GM18526 (cell line): Measurements from ENCODE around the gene HLA-F.

Experiments used
- POLR2A ChIP-seq: IDR thresholded peaks from 3 replicates; pipeline ENCODE4 v1.6.1; 2011; ENCODE audit not compliant: insufficient read length; ENCODE audit errors: extremely low read depth

Gene HLA-F

DNA sequence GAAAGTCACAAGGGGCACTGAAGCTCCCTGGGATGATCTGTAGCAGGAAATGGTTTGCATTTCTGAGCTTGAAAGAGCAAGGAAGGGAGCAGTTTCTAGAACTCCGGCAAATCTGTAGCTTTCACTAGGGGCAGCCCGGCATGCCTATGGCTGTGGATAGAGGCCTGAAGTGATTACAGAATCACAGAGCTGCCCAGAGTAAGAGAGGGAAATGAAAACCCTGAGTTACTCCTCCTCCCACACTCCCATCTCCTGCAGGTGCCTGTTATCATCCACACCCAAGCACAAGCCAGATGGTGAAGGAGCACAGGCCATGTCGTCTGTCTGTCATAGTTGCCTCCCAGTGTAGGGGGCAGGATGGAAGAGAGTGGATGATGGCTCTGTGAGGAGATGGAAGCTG lies 37.1 kb downstream of the HLA-F start:
- TF ChIP-seq POLR2A = no peak

DNA sequence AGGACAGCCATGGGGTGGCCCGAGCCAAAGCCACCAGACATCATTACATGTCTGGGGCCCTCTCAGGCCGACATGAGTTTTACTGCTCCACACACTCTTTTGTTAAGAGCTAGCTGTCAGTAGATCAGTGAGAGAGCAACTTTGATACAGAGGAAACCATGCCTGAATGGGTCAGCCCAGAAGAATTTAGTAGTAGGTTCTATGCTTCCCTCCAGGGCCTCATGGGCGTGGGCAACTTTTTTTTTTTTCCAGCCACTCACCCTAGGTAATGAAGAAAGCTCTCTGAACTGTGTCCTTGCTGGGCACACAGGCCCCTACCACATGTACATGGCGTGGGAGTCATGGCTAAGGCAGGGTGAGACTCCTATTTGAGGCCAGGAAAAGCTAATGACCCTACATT lies 38.8 kb downstream of the HLA-F start:
- TF ChIP-seq POLR2A = no peak

DNA sequence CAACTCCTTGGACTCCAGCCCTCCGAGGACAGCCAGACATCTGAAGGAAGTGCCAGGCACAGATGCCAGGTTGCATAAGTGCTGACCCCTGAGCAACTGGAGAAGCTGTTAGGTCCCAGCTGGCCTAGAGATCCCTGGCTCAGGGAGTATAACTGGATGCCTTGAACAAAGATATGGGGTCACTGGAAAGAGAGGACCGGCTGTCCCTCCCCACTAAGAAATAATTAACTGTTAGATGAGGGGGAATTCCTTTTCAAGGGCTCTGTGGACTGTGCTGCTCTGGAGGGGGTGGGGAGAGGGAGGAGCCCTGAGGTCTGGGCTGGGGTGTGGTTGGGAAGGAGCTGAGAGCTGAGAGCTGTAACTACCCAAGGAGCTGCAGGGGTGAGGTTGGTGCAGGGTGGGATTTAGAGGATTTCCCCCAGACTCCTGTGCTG lies 39.6 kb downstream of the HLA-F start:
- no peak for TF ChIP-seq POLR2A

DNA sequence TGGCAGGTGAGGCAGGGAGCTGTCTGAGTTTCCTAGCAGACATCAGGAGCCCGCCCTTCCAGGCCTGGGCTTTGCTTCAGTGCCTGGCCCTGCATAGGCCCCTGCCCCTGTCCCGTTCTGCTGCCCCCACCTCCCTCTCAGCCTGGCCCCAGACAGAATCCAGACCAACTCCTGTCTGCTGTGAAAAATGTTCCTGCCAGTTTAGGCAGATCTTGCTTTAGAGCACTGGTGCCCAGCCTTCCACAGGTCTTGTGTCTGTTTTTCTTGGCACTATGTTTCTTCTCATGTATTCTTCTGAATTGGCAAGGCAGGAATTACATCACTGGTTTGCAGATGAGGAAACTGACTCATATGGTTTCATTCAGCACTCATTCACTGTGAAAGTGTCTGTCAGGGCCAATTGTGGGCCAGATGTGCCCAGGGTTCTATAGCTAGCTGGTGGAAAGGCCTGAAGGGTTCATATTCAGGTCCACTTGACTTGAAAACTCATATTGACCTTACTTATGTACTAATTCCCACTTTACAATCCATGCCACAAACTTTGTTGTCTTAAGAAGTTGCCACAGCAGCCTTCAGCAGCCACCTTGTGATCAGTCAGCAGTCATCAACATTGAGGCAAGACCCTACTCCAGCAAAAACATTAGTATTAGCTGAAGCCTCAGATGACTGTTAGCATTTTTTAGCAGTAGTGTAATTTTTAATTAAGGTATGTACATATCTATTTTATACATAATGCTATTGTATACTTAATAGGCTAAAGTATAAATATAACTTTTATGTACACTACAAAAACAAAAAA lies 40.5 kb downstream of the HLA-F start:
- TF ChIP-seq POLR2A = no peak

DNA sequence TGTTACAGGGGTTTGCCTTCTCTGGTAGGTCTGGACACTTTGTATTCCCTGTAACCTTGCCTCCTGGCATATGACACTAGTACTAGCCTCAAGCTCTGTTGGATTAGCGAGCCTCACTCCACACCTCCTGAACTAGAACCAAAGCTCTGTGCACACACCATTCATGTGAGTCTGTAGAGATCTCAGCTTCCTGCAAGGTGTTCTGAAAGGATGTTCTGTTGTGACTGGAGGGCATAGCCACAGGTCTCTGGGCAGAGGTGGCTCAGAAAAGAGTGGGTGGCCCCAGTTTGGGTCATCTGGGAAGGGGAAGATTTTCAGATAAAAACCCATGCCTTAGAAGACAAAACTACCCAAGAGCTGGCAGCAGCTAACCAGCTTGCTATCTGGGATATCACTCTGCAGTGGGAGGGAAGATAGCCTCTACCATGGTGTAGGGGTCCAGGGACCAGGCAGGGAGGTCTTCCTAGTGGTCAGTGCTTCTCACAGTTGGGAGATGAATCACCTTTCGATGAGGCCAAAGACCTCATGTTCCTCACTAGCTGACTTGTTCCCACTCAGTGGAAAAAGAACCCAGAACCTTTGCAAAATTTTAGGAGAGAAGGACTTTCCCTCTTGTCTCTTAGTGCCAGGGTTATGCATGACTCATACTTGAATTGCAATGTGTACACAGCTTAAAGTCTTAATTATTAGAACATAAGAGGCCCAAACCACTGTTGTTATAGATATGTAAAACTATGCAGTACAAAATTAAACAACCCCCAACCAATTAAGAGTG lies 41.4 kb downstream of the HLA-F start:
- no peak for TF ChIP-seq POLR2A

DNA sequence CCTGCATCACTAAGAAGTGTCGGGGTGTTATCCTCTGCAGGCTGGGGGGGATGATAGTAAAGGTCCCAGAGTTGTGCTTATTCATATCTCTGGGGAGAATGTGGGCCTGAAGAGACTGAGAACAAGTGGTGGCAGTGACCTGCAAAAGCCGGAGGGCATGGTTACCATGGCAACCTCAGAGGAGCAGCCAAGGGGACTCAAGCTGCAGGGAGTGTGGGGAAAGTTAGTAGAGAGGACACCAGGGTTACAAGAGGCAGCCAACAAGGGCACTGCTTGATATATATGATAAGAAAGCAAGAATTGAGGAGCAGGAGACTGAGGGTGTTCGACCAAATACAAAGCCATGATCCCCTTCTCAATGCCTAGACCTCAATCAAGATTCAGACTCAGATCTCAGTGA lies 46.1 kb downstream of the HLA-F start:
- TF ChIP-seq POLR2A = no peak

DNA sequence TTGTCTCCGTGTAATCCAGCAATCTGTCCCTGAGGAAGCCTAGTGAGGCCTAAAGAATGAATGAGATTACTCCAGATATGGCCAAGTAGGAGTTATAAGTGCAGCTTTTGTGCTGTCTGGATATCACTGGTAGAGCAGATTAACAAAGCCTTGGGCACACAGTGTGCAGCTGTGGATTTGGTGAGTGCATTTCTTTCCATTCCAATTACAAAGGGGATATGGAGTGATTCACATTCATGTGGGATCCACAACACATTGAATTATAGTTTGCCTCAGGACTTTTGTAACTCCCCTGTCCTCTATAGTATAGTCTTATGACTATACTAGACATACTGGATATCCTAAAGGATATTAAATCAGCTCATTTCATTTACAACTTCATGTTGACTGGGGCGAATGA lies 47.1 kb downstream of the HLA-F start:
- no peak for TF ChIP-seq POLR2A

DNA sequence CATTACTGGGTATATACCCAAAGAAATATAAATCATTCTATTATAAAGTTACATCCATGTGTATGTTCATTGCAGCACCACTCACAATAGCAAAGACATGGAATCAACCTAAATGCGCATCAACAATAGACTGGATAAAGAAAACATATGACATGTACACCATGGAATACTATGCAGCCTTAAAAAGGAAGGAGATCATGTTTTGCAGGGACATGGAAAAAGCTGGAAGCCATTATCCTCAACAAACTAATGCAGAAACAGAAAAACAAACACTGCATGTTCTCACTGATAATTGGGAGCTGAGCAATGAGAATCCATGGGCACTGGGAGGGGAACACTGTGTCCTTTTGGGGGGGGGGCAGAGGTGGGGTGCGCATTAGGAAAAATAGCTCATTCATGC lies 53.5 kb downstream of the HLA-F start:
- no peak for TF ChIP-seq POLR2A
